CD4-positive, alpha-beta T cell (primary cell): ENCODE measurements around the gene CYB5R3. TPM values are rescaled to one million over a fixed set of nuclear protein-coding genes. Genes with fewer than 3 reads are reported as not detected.

Experiments
- ATAC-seq: fragments of 200-7000 bp; cut with Tn5 transposase; one replicate; pipeline ENCODE4 v1.10.0; 2022; ENCODE audit warnings: mild to moderate bottlenecking; ENCODE audit not compliant: poor library complexity
- CTCF ChIA-PET: fragments of 350-600 bp; sonication (Branson Sonifier 250); formaldehyde crosslinking; loops from one replicate; lab custom pipeline; 2021; ENCODE audit warnings: antibody characterized with exemption, inconsistent platforms; lab: Charles Lee
- POLR2A ChIA-PET: fragments of 350-600 bp; sonication (Branson Sonifier 250); formaldehyde crosslinking; loops from one replicate; lab custom pipeline; 2021; ENCODE audit warnings: antibody characterized with exemption, inconsistent platforms; lab: Charles Lee
- DNase-seq, 14 experiments: peaks; one replicate each; pipeline ENCODE4 v3.0.0-alpha.2; 2013 to 2020; ENCODE audit warnings: mixed read lengths in 2 of 14
- H3K27ac ChIP-seq, 2 donors: one replicate each; pipeline versions ENCODE4 v1.5.1 to v1.7.0; 2013; ENCODE audit warnings: low read length in 2 of 2, low read depth in 1 of 2, mild to moderate bottlenecking in 1 of 2
- H3K27me3 ChIP-seq, 2 experiments: 1 replicate in 1 of 2; 2 replicates in 1 of 2; pipeline versions ENCODE4 v1.6.1 to v1.7.0; 2013; ENCODE audit warnings: low read length in 2 of 2, control low read depth in 1 of 2, mild to moderate bottlenecking in 1 of 2, moderate library complexity in 1 of 2; ENCODE audit not compliant: insufficient read depth in 2 of 2, control insufficient read depth in 1 of 2
- H3K36me3 ChIP-seq: one replicate; pipeline ENCODE4 v1.6.1; 2013; ENCODE audit warnings: low read length, control low read depth; ENCODE audit not compliant: insufficient read depth
- H3K4me1 ChIP-seq: one replicate; pipeline ENCODE4 v1.6.1; 2013; ENCODE audit warnings: low read length, control low read depth; ENCODE audit not compliant: insufficient read depth
- H3K4me3 ChIP-seq: one replicate; pipeline ENCODE4 v1.5.1; 2013; ENCODE audit warnings: mild to moderate bottlenecking, low read length, moderate library complexity
- H3K9me3 ChIP-seq, 2 experiments: 1 replicate in 1 of 2; 2 replicates in 1 of 2; pipeline versions ENCODE4 v1.6.1 to v1.7.0; 2013; ENCODE audit warnings: low read length in 2 of 2, mild to moderate bottlenecking in 2 of 2, control low read depth in 1 of 2, moderate library complexity in 1 of 2; ENCODE audit not compliant: control insufficient read depth in 1 of 2, insufficient read depth in 1 of 2
- H3K27ac Mint-ChIP-seq: one replicate; pipeline ENCODE4 v1.8.0; 2020; ENCODE audit warnings: mixed read lengths
- H3K27me3 Mint-ChIP-seq: one replicate; pipeline ENCODE4 v1.8.0; 2021; ENCODE audit warnings: mixed read lengths
- H3K36me3 Mint-ChIP-seq: one replicate; pipeline ENCODE4 v1.8.0; 2021; ENCODE audit warnings: low read depth, mixed read lengths
- H3K4me1 Mint-ChIP-seq: one replicate; pipeline ENCODE4 v1.8.0; 2021; ENCODE audit warnings: low read depth, mixed read lengths
- H3K4me3 Mint-ChIP-seq: one replicate; pipeline ENCODE4 v1.8.0; 2020; ENCODE audit warnings: mild to moderate bottlenecking, mixed read lengths
- H3K9me3 Mint-ChIP-seq: one replicate; pipeline ENCODE4 v1.8.0; 2020; ENCODE audit warnings: mixed read lengths
- CTCF ChIP-seq: fragments of 200-600 bp; IDR thresholded peaks from one replicate; pipeline ENCODE4 v1.8.0; 2022; ENCODE audit warnings: antibody characterized with exemption, mild to moderate bottlenecking
- intact Hi-C, 2 experiments: fragments of 100-400 bp; cut with DNase I in 1 of 2; cut with micrococcal nuclease in 1 of 2; formaldehyde crosslinking; loops; one replicate each; pipeline versions ENCODE4 v1.15.1 to v1.9.0; 2023 to 2025; cut with DNase I, micrococcal nuclease
- total RNA-seq, 174 experiments: library from RNA in 2 of 174; stranded (reverse) in 2 of 174; gene quantifications; one replicate each; pipeline ENCODE4 v1.2.3 and lab custom pipeline; 2021 to 2026

CYB5R3 gene
- total RNA-seq, 2 experiments from 2014 or later: 39.8 to 41.2 TPM

GRCh38 chr22:42686756-42687491, 37.7 kb upstream of the CYB5R3 start:
- Histone ChIP-seq H3K4me3 (no peak overlapping the region), H3K27ac (no peak overlapping the region), H3K36me3 (no peaks in the 10 kb centered on the region), H3K27me3 (no peaks in the 10 kb centered on the region), H3K9me3 (no peaks in the 10 kb centered on the region), H3K4me1 (no peaks in the 10 kb centered on the region)
- no peaks in the 10 kb centered on the region for H3K9me3 Mint-ChIP-seq
- H3K27ac Mint-ChIP-seq: no peak overlapping the region
- no peaks in the 10 kb centered on the region for H3K36me3 Mint-ChIP-seq
- H3K4me3 Mint-ChIP-seq: no peak overlapping the region
- POLR2A ChIA-PET: no interaction called here
- DNase-seq: no peak
- no peak for ATAC-seq
- intact Hi-C loops: no loop called here
- CTCF ChIA-PET: no interaction called here
- no peaks in the 10 kb centered on the region for H3K4me1 Mint-ChIP-seq
- peaks cover 6% of the 10 kb centered on the region for H3K27me3 Mint-ChIP-seq
- TF ChIP-seq CTCF: no peak

- Histone ChIP-seq H3K27ac (no peak overlapping the region), H3K27me3 (no peaks in the 10 kb centered on the region), H3K9me3 (no peaks in the 10 kb centered on the region), H3K4me1 (no peaks in the 10 kb centered on the region), H3K4me3 (no peak overlapping the region), H3K36me3 (no peaks in the 10 kb centered on the region)
- POLR2A ChIA-PET: no interaction called here
- Mint-ChIP-seq H3K36me3 (no peaks in the 10 kb centered on the region), H3K9me3 (no peaks in the 10 kb centered on the region), H3K4me3 (no peak overlapping the region), H3K27me3 (peaks cover 6% of the 10 kb centered on the region), H3K4me1 (no peaks in the 10 kb centered on the region), H3K27ac (no peak overlapping the region)
- DNase-seq: no peak
- no peak for TF ChIP-seq CTCF
- CTCF ChIA-PET: no interaction called here
- intact Hi-C loops: no loop called here
- ATAC-seq: no peak
These were observed 36.9 kb upstream of the CYB5R3 start for GRCh38 chr22:42685941-42686653.

GRCh38 chr22:42684462-42685195, 35.4 kb upstream of the CYB5R3 start:
- Histone ChIP-seq H3K4me3 (no peak overlapping the region), H3K4me1 (no peaks in the 10 kb centered on the region), H3K27ac (no peak overlapping the region), H3K36me3 (no peaks in the 10 kb centered on the region), H3K9me3 (no peaks in the 10 kb centered on the region), H3K27me3 (no peaks in the 10 kb centered on the region)
- DNase-seq (no peak), ATAC-seq (no peak)
- ChIA-PET POLR2A (no interaction called here), CTCF (no interaction called here)
- H3K36me3 Mint-ChIP-seq: no peaks in the 10 kb centered on the region
- intact Hi-C loops: no loop called here
- no peak overlapping the region for H3K4me3 Mint-ChIP-seq
- H3K27ac Mint-ChIP-seq: no peak overlapping the region
- H3K27me3 Mint-ChIP-seq: peaks cover 6% of the 10 kb centered on the region
- no peaks in the 10 kb centered on the region for H3K4me1 Mint-ChIP-seq
- H3K9me3 Mint-ChIP-seq: peaks cover under 1% of the 10 kb centered on the region
- TF ChIP-seq CTCF: no peak
